ENCODE data around the gene BTRC. TPM values are rescaled to one million over a fixed set of nuclear protein-coding genes. Genes with fewer than 3 reads are reported as not detected.
"Not testable (repeated sequence)": the region's sequence is repeated elsewhere in the genome, so short reads cannot be mapped to it uniquely, and the experiment has no call there.

The BTRC gene
- total RNA-seq, 4 donors from 2014 or later = 11.9 to 19.0 (median 12.2) TPM

GRCh38 chr10:101329341-101330032 is 24.5 kb upstream of the BTRC start:
- H3K4me3 ChIP-seq = no peak overlapping the region
- no peaks in the 10 kb centered on the region for H3K27me3 ChIP-seq
- H3K36me3 ChIP-seq = no peaks in the 10 kb centered on the region
- DNase-seq = peak in 1 of 3 donors; percentile 2
- no peaks in the 10 kb centered on the region for H3K4me1 ChIP-seq
- no peaks in the 10 kb centered on the region for H3K9me3 ChIP-seq
- no peak overlapping the region for H3K27ac ChIP-seq
- TF ChIP-seq CTCF (IDR thresholded peaks at IDR 0.05) = no peak
- no peak for TF ChIP-seq POLR2A (IDR thresholded peaks at IDR 0.05)

DNA sequence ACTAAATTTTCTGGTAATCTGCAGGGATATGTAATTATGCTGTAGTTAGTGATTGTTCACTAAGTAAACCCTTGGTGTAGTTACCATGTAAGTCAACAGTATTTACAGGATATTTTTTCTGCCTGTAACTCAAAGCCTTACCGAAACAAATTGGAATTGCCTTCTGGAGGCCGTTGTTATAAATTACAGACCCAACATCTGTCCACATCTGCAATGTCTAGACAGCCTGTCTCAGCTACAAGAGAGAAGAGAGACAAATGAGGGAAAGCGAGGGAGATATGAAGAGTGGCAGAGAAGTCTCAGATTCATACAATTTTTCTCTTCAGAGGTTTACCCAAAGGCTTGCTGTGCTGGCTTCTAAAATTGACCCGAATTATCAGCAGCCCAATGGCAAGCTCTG is 23.7 kb upstream of the BTRC start:
- H3K27ac ChIP-seq = no peak overlapping the region
- TF ChIP-seq CTCF (IDR thresholded peaks at IDR 0.05) (no peak), POLR2A (IDR thresholded peaks at IDR 0.05) (no peak)

GRCh38 chr10:101330631-101331225 is 23.2 kb upstream of the BTRC start:
- TF ChIP-seq CTCF (IDR thresholded peaks at IDR 0.05) (no peak), POLR2A (IDR thresholded peaks at IDR 0.05) (no peak)
- H3K4me3 ChIP-seq = no peak overlapping the region
- H3K27ac ChIP-seq = no peak overlapping the region
- no peaks in the 10 kb centered on the region for H3K4me1 ChIP-seq
- no peaks in the 10 kb centered on the region for H3K9me3 ChIP-seq
- H3K36me3 ChIP-seq = no peaks in the 10 kb centered on the region
- DNase-seq = peak in 1 of 3 donors; percentile 4
- no peaks in the 10 kb centered on the region for H3K27me3 ChIP-seq

More for the DNA sequence above, 23.7 kb upstream of the BTRC start:
- DNase-seq = no peak
- no peaks in the 10 kb centered on the region for H3K36me3 ChIP-seq
- no peaks in the 10 kb centered on the region for H3K4me1 ChIP-seq
- no peaks in the 10 kb centered on the region for H3K9me3 ChIP-seq
- H3K4me3 ChIP-seq = no peak overlapping the region
- no peaks in the 10 kb centered on the region for H3K27me3 ChIP-seq

GRCh38 chr10:101331956-101332355 is 22.0 kb upstream of the BTRC start:
- DNase-seq = peak in 1 of 3 donors; percentile 1
- Histone ChIP-seq H3K27ac (no peak overlapping the region), H3K9me3 (no peaks in the 10 kb centered on the region), H3K4me3 (no peak overlapping the region), H3K36me3 (no peaks in the 10 kb centered on the region), H3K4me1 (no peaks in the 10 kb centered on the region), H3K27me3 (no peaks in the 10 kb centered on the region)
- TF ChIP-seq POLR2A (IDR thresholded peaks at IDR 0.05) = no peak
- no peak for TF ChIP-seq CTCF (IDR thresholded peaks at IDR 0.05)

DNA sequence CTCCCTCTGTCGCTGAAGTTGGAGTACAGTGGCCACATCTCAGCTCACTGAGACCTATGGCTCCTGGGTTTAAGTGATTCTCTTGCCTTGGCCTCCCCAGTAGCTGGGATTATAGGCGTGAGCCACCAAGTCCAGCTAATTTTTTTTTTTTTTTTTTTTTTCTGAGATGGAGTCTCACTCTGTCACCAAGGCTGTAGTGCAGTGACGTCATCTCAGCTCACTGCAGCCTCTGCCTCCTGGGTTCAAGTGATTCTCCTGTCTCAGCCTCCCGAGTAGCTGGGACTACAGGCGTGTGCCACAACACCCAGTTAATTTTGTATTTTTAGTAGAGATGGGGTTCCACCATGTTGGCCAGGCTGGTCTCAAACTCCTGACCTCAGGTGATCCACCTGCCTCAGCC is 19.7 kb upstream of the BTRC start:
- not testable (repeated sequence) for H3K27ac ChIP-seq, H3K4me1 ChIP-seq, DNase-seq, H3K27me3 ChIP-seq, H3K9me3 ChIP-seq, H3K4me3 ChIP-seq, H3K36me3 ChIP-seq

DNA sequence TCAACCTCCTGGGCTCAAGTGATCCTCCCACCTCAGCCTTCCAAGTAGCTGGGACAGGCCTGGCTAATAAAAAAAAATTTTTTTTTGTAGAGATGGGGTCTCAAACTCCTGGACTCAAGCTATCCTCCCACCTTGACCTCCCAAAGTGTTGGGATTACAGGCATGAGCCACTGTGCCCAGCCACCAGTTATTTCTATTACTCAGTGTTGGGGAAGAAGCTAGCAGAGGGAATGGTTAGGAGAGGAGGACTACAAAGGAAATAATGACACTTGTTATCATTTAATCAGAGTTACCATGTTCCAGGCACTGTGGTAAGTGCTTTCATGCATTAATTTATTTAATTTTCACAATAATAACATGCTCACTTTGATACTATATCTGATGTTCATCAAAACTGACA is 17.6 kb upstream of the BTRC start:
- Histone ChIP-seq H3K27ac (no peak overlapping the region), H3K9me3 (no peaks in the 10 kb centered on the region), H3K36me3 (no peaks in the 10 kb centered on the region), H3K4me1 (no peaks in the 10 kb centered on the region), H3K4me3 (no peak overlapping the region), H3K27me3 (no peaks in the 10 kb centered on the region)
- no peak for DNase-seq
- TF ChIP-seq CTCF (IDR thresholded peaks at IDR 0.05) (no peak), POLR2A (IDR thresholded peaks at IDR 0.05) (no peak)

All from Peyer's patch (tissue), 4 donors.